T follicular helper cell (primary cell): ENCODE results near the gene MIDN.

Experiments
- DNase-seq: peaks from one replicate; pipeline ENCODE4 v3.0.0-alpha.2; 2020; ENCODE audit warnings: low read depth

Gene MIDN

DNA sequence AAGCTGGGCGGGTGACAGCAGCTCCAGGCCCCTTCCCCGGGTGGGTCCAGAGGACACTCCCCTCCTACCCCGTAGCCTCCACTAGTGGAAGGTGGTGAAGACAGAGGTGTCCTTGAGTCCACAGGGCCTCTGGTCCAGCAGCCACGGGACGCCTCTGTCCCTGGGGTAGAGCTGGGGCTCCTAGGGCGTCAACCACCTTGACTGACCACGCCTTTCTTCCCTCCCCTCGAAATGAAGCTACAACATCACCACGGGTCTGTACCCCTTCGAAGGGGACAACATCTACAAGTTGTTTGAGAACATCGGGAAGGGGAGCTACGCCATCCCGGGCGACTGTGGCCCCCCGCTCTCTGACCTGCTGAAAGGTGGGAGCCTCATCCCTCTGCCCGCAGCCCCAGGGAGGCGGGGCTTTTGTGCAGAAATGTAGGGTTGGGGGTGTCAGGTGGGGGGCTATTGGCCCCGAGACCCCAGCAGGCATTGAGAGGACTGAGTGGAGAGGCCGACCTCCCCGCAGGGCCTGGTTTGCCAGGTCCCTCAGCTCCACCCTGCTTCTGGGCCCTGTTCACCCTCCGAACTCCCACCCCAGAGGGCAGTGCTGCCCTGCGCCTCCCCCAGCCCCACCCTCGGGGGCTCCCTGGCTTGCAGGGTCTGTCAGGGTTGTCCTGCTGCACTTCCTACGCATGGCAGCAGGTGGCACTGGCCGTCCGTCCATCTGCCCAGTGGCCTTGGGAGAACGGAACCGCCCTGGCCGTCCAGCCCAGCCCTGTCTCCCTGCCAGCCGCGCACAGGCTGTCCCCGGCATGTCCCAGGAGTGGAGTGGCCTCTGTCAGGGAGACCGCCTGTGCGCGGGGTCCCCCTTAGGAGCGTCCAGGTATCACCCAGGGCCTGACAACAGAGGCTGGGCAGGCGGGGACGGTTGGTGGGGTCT lies 27.1 kb upstream of the MIDN start:
- DNase-seq, result no peak

GRCh38 chr19:1221904-1222255 lies 26.5 kb upstream of the MIDN start:
- DNase-seq, result no peak

GRCh38 chr19:1222394-1222793 lies 26.0 kb upstream of the MIDN start:
- DNase-seq, result no peak

DNA sequence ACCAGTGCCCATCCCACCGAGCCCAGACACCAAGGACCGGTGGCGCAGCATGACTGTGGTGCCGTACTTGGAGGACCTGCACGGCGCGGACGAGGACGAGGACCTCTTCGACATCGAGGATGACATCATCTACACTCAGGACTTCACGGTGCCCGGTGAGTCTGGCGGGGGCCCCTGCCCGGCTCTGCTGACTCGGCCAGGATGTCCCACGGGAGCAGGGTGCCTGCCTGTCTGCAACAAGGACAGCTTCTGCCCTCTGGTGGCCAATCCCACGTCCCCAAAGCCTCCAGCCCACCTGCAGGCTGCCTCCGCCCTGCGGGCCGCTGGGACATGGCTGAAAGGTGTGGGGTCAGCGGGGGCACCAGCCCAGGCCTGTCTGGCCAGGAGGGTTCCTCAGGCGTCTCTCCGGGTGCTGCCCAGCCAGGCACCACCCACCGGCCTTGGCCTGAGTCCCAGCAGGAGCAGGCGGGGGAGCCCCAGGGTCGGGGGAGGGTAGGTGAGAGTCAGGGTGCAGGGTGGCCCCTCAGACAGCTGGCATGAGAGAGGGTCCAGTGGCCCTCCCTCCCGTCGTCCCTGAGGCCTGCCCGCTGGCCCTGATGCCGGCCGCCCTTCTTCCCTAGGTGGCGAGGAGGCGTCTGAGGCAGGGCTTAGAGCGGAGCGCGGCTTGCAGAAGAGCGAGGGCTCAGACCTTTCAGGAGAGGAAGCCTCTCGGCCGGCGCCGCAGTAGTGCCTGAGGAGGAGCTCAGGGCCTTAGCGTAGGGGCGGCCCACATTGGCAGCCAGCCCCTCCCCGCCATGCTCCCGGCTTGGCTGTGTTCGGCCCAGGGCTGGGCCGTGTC lies 25.1 kb upstream of the MIDN start:
- no peak for DNase-seq

GRCh38 chr19:1224047-1224825 lies 24.1 kb upstream of the MIDN start:
- no peak for DNase-seq

DNA sequence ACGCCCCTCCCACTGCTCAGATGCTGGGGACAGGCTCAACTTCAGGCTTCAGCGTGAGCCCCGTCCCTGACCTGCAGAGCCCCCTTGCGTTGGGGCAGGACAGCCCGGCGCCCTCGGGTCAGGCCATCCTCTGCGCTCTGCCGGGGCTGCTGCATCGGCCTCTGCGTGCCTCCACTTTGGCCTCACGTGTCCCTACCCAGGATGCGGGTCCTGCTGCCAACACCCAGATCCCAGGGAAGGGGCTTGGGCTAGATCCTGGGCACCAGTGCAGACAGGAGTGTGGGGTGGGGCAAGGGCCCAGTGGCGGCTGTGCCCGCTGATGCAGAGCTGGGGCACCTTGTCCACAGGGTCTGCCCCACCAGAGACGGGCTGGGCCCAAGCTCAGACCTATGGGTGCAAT lies 23.5 kb upstream of the MIDN start:
- no peak for DNase-seq

- no peak for DNase-seq
Observed at GRCh38 chr19:1225440-1226226, 22.8 kb upstream of the MIDN start.

- no peak for DNase-seq
Observed at GRCh38 chr19:1226227-1226518, 22.2 kb upstream of the MIDN start.

DNA sequence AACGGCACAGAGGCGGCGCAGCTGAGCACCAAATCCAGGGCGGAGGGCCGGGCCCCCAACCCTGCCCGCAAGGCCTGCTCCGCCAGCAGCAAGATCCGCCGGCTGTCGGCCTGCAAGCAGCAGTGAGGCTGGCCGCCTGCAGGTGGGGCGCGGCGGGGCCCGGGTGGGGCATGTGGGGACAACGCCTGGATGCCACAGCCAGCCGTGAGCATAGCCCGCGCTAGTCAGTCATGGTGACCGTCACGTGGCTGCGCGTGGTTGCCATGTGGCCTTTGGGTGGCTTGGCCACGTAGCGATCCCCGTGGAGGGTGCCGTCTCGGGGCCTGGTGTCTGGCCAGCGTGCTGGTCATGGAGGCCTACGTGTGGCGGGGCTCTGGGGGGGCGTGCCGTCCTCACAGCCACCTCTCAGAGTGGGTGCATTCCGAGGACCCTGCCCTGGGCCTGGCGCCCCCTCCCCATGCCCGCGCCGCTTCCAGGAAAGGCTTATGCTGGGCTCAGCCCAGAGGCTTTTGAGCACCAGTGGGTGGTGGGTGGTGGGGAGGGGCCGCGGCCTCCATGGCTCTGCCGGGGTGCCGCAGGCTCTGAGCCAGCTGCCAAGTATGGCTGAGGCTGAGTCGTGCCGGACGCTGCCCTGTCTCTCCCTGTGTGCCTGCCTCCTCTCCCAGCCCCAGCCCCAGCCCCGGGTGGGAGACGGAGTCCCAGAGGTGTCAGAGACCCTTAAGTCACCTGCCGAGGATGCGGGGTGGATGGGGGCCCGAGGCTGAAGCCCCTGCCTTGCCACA lies 21.7 kb upstream of the MIDN start:
- DNase-seq, result no peak

GRCh38 chr19:1227304-1228054 lies 20.9 kb upstream of the MIDN start:
- DNase-seq, result no peak

DNA sequence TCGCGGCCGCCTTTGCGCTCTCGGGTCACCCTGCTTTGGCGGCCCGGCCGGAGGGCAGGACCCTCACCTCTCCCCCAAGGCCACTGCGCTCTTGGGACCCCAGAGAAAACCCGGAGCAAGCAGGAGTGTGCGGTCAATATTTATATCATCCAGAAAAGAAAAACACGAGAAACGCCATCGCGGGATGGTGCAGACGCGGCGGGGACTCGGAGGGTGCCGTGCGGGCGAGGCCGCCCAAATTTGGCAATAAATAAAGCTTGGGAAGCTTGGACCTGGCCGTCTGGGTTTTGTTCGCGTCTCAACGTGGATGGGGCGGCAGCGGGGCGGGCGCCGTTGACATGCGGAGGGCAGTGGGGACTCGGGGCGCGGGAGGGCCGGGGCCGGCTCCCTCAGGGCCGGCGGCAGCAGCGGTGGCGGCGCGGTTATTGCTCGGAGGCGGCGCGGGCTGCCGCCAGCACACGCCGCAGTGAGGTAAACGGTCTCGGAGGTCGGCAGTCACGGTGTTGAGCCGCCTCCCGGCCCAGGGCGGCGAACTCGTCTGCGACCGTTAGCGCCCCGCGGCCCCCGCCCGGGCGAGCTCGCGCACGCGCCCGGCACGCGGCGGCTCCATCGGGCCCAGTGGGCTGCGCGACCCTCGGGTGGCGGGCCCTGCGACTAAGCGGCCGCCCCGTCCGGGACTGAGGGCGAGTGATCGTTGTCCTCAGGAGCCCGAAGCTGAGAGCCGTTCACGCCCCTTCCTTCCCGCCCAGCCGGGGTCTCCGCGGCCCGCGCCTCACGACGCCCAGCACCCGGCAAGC lies 20.0 kb upstream of the MIDN start:
- no peak for DNase-seq

DNA sequence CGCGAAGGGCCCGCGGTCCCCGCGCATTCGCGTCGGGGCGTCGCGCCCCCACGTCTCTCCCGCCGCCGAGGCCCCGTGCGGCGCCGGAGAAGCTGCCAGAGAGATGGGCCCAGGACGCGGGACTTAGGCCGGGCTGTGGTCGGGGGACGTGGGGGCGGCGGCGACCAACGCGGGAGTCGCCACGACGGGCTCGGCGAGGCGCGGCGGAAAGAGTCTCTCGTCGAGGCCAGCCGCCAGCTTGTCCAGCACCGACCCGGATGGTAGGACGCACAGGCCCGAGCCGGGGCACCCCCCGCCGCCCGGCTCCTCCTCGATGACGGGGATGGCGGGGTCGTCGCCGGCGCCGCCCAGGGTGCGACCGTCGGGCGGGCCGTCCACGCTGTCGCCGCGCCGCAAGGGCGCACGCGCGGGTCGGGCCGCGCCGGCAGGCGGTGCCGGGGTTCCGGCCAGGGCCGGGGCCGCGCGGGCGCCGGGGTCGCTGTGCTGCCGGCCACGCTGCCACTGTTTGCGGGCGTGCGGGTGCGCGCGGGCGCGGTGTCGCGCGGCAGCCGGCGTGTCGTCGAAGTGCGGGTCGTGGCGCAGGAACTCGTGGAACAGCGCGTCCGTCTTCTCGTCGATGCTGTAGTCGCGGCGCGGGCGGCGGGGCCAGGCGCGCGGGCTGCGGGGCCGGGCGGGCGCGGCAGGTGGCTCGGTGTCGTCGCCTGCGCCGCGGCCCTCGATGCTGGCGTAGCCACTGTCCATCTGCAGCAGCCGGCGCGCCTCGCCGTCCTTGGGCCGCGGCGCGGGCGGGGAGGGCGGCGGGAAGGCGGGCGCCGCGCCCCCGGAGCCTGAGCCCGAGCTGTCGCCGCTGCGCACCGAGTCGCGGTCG lies 19.1 kb upstream of the MIDN start:
- no peak for DNase-seq

GRCh38 chr19:1229924-1230782 lies 18.2 kb upstream of the MIDN start:
- no peak for DNase-seq

DNA sequence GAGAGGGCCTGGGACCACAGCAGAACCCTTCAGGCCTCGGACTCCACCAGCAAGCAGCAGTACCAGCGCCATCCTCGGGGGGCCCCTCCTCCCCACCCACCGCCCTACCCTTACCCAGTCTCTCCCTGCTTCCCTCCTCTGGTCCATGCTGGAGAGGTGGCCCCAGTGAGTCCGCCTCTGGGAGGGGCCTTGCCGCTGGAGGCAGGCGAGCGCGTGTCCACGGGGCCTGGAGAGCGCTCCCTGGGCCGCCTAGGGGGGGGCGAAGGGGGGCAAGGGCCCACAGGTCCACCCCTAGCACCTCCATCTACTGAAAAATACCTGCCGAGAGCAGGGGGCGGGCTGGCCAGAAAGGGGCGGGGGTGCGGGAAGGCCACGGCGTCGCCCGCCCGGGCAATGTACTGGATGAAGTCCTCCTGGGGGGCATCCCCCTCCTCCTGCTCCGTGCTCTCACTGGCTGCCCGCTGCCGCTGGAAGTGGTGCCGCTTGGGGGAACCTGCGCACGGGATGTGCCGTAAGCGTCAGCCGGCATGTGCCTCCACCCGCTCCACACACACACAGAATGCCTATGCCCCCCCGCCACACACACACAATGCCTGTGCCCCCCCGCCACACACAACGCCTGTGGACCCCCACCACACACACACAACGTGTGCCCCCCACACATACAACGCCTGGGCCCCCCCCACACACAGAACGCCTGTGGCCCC lies 17.4 kb upstream of the MIDN start:
- DNase-seq, result no peak

GRCh38 chr19:1231729-1232637 lies 16.4 kb upstream of the MIDN start:
- DNase-seq, result no peak

DNA sequence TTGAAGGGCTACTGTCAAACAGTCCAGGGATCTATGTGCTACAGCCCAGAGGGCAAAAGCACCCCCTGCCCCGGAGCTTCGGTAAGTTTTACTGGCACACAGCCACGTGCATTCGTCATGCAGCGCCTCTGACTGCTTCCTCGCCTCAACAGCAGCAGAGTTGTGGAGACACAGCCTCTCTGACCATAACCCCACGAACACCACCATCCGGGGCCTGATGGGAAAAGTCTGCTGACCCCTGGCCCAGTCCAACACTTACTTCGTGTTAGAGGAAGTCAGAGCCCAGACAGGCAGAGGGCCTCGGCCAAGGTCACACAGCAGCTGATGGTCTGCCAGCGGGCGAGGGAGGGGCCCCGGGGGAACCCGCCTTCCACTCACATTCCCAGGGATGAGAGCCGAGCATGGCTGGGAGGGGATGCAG lies 15.7 kb upstream of the MIDN start:
- DNase-seq, result no peak
